Measurements from ENCODE around the gene ST6GALNAC3. TPM values are rescaled to one million over a fixed set of nuclear protein-coding genes. Genes with fewer than 3 reads are reported as not detected.

ST6GALNAC3 gene
- polyA plus RNA-seq, 2 donors: 0.27 to 0.29 TPM

GRCh38 chr1:76601465-76601864 lies 526.9 kb downstream of the ST6GALNAC3 start:
- Histone ChIP-seq H3K27me3 (ENCODE audit: control insufficient read depth in 1 of 2, insufficient read depth in 2 of 2, low read length in 2 of 2) (no peaks in the 10 kb centered on the region), H3K27ac (ENCODE audit: low read depth in 2 of 2, low read length in 1 of 2) (no peak overlapping the region), H3K4me3 (ENCODE audit: low read depth in 1 of 2, low read length in 2 of 2) (no peak overlapping the region), H3K9me3 (ENCODE audit: control insufficient read depth in 2 of 2, insufficient read depth in 1 of 2, low read depth in 1 of 2, low read length in 1 of 2) (no peaks in the 10 kb centered on the region), H3K36me3 (ENCODE audit: control insufficient read depth in 2 of 2, insufficient read depth in 2 of 2, low read length in 1 of 2) (no peaks in the 10 kb centered on the region), H3K4me1 (ENCODE audit: control insufficient read depth in 2 of 2, insufficient read depth in 2 of 2, low read length in 1 of 2) (no peaks in the 10 kb centered on the region)
- WGBS, 2 donors: 75 to 78% methylated on average over 2 of the region's 2 CpGs

GRCh38 chr1:76607717-76608116 lies 533.2 kb downstream of the ST6GALNAC3 start:
- Histone ChIP-seq H3K4me1 (ENCODE audit: control insufficient read depth in 2 of 2, insufficient read depth in 2 of 2, low read length in 1 of 2) (no peaks in the 10 kb centered on the region), H3K9me3 (ENCODE audit: control insufficient read depth in 2 of 2, insufficient read depth in 1 of 2, low read depth in 1 of 2, low read length in 1 of 2) (peaks cover 0 to 3% of the 10 kb centered on the region in 2 donors), H3K27me3 (ENCODE audit: control insufficient read depth in 1 of 2, insufficient read depth in 2 of 2, low read length in 2 of 2) (no peaks in the 10 kb centered on the region), H3K4me3 (ENCODE audit: low read depth in 1 of 2, low read length in 2 of 2) (no peak overlapping the region), H3K36me3 (ENCODE audit: control insufficient read depth in 2 of 2, insufficient read depth in 2 of 2, low read length in 1 of 2) (no peaks in the 10 kb centered on the region), H3K27ac (ENCODE audit: low read depth in 2 of 2, low read length in 1 of 2) (no peak overlapping the region)
- 79 to 82% methylated on average over 3 of the region's 3 CpGs for WGBS, 2 donors

- WGBS, 2 donors: 83 to 91% methylated on average over 5 of the region's 5 CpGs
- no peaks in the 10 kb centered on the region for H3K27me3 ChIP-seq (ENCODE audit: control insufficient read depth in 1 of 2, insufficient read depth in 2 of 2, low read length in 2 of 2)
- no peaks in the 10 kb centered on the region for H3K36me3 ChIP-seq (ENCODE audit: control insufficient read depth in 2 of 2, insufficient read depth in 2 of 2, low read length in 1 of 2)
- H3K4me1 ChIP-seq (ENCODE audit: control insufficient read depth in 2 of 2, insufficient read depth in 2 of 2, low read length in 1 of 2): no peaks in the 10 kb centered on the region
- peaks cover 0 to 3% of the 10 kb centered on the region in 2 donors for H3K9me3 ChIP-seq (ENCODE audit: control insufficient read depth in 2 of 2, insufficient read depth in 1 of 2, low read depth in 1 of 2, low read length in 1 of 2)
- no peak overlapping the region for H3K27ac ChIP-seq (ENCODE audit: low read depth in 2 of 2, low read length in 1 of 2)
- no peak overlapping the region for H3K4me3 ChIP-seq (ENCODE audit: low read depth in 1 of 2, low read length in 2 of 2)
These were observed 537.4 kb downstream of the ST6GALNAC3 start for GRCh38 chr1:76611770-76612445.

- Histone ChIP-seq H3K27ac (ENCODE audit: low read depth in 2 of 2, low read length in 1 of 2) (no peak overlapping the region), H3K36me3 (ENCODE audit: control insufficient read depth in 2 of 2, insufficient read depth in 2 of 2, low read length in 1 of 2) (no peaks in the 10 kb centered on the region), H3K27me3 (ENCODE audit: control insufficient read depth in 1 of 2, insufficient read depth in 2 of 2, low read length in 2 of 2) (no peaks in the 10 kb centered on the region), H3K4me3 (ENCODE audit: low read depth in 1 of 2, low read length in 2 of 2) (no peak overlapping the region), H3K9me3 (ENCODE audit: control insufficient read depth in 2 of 2, insufficient read depth in 1 of 2, low read depth in 1 of 2, low read length in 1 of 2) (peaks cover 0 to 3% of the 10 kb centered on the region in 2 donors), H3K4me1 (ENCODE audit: control insufficient read depth in 2 of 2, insufficient read depth in 2 of 2, low read length in 1 of 2) (no peaks in the 10 kb centered on the region)
- 51 to 71% methylated on average over 2 of the region's 2 CpGs for WGBS, 2 donors
These were observed 539.3 kb downstream of the ST6GALNAC3 start for GRCh38 chr1:76613886-76614285.

DNA sequence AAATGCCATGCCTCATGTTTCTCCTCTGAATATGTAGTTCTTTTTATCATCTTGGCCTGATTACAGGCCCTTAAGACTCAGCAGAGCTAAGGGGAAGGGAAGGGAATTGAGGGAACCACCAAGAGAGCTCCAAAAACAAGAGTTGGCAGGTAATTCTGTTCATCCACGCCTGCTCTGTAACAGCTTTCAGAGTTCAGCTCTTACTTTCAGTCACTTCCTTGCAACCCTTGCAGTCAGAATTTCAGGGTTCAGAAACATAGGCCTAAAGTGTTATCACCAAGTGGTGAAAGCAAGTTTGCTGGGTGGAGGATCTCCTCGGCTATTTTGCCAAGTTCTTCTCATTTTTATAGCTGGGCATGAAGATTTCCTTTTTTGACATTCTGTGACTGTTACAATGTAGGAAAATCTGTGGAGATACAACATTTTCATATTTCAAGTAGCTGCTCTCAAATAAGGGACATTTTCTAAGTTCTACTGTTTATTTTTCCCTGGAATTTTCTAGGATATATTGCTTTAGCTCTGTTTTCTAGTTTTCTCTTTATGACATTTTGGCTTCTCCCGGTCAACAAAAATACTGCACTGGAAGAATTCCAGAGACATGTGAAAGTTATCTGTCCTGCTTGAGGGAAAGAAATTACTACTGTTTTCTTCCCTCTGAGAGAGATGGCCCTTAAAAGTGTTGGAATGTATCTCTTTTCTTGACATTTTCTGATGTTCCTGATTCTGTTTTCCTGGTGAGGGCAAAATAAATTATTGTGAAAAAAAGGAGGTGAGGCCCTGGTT lies 540.9 kb downstream of the ST6GALNAC3 start:
- Histone ChIP-seq H3K27ac (ENCODE audit: low read depth in 2 of 2, low read length in 1 of 2) (no peak overlapping the region), H3K4me1 (ENCODE audit: control insufficient read depth in 2 of 2, insufficient read depth in 2 of 2, low read length in 1 of 2) (no peaks in the 10 kb centered on the region), H3K4me3 (ENCODE audit: low read depth in 1 of 2, low read length in 2 of 2) (no peak overlapping the region), H3K27me3 (ENCODE audit: control insufficient read depth in 1 of 2, insufficient read depth in 2 of 2, low read length in 2 of 2) (no peaks in the 10 kb centered on the region), H3K9me3 (ENCODE audit: control insufficient read depth in 2 of 2, insufficient read depth in 1 of 2, low read depth in 1 of 2, low read length in 1 of 2) (peaks cover 0 to under 1% of the 10 kb centered on the region in 2 donors), H3K36me3 (ENCODE audit: control insufficient read depth in 2 of 2, insufficient read depth in 2 of 2, low read length in 1 of 2) (no peaks in the 10 kb centered on the region)
- 73 to 74% methylated on average over 3 of the region's 3 CpGs for WGBS, 2 donors

DNA sequence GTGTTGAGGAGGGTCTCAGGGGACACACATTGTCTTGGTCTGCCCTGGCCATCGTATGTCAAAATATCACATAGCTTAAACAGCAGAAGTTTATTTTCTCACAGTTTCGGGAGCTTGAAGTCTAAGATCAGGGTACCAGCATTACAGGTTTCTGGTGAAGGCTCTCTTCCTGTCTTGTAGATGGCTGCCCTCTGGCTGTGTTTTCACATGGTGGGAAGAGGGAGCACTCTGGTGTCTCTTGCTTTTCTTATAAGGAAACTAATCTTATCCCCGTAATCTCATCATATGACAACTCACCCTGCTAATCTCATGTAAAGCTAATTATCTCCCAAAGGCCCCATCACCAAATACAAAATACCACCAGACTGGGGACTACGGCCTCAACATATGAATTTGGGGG lies 545.8 kb downstream of the ST6GALNAC3 start:
- Histone ChIP-seq H3K9me3 (ENCODE audit: control insufficient read depth in 2 of 2, insufficient read depth in 1 of 2, low read depth in 1 of 2, low read length in 1 of 2) (no peaks in the 10 kb centered on the region), H3K27me3 (ENCODE audit: control insufficient read depth in 1 of 2, insufficient read depth in 2 of 2, low read length in 2 of 2) (no peaks in the 10 kb centered on the region), H3K4me3 (ENCODE audit: low read depth in 1 of 2, low read length in 2 of 2) (no peak overlapping the region), H3K4me1 (ENCODE audit: control insufficient read depth in 2 of 2, insufficient read depth in 2 of 2, low read length in 1 of 2) (no peaks in the 10 kb centered on the region), H3K27ac (ENCODE audit: low read depth in 2 of 2, low read length in 1 of 2) (no peak overlapping the region), H3K36me3 (ENCODE audit: control insufficient read depth in 2 of 2, insufficient read depth in 2 of 2, low read length in 1 of 2) (no peaks in the 10 kb centered on the region)
- WGBS, 2 donors: 86 to 89% methylated on average over 4 of the region's 4 CpGs

DNA sequence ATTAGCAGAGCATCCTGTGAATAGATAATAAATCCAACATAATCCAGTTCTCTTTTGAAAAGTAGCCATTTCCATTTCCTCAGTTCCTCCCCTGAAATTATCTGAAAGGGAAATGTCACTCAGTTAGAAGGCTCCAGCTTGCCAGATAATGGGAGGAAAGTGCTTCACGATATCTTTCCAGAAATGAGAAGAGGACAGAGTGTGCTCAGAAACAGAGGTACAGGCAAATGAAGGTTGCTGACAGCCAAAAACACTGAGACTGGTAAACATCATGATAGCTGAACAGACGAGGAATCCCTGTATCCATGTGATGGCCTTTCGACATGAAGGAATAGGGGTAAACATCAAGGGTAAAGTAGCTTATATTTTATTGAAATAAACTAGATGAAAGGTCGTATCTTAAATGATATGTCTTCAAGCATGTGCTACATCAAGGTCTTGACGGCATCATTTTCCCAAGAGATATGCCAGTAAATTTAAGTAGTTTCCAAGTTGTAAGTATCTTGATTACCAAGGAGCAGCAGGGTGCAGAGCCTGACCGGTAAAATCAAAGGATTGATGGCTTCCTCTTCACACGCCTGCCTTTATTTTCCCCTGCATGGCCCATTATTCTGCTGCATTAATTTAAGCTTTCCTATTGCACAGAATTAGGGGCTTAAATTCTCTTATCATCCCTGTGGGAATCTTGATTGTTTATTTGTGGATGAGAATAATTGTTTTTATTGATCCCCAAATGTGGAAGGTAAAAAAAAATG lies 548.4 kb downstream of the ST6GALNAC3 start:
- no peaks in the 10 kb centered on the region for H3K36me3 ChIP-seq (ENCODE audit: control insufficient read depth in 2 of 2, insufficient read depth in 2 of 2, low read length in 1 of 2)
- no peaks in the 10 kb centered on the region for H3K27me3 ChIP-seq (ENCODE audit: control insufficient read depth in 1 of 2, insufficient read depth in 2 of 2, low read length in 2 of 2)
- no peak overlapping the region for H3K4me3 ChIP-seq (ENCODE audit: low read depth in 1 of 2, low read length in 2 of 2)
- no peaks in the 10 kb centered on the region for H3K9me3 ChIP-seq (ENCODE audit: control insufficient read depth in 2 of 2, insufficient read depth in 1 of 2, low read depth in 1 of 2, low read length in 1 of 2)
- 78 to 84% methylated on average over 7 of the region's 7 CpGs for WGBS, 2 donors
- no peaks in the 10 kb centered on the region for H3K4me1 ChIP-seq (ENCODE audit: control insufficient read depth in 2 of 2, insufficient read depth in 2 of 2, low read length in 1 of 2)
- H3K27ac ChIP-seq (ENCODE audit: low read depth in 2 of 2, low read length in 1 of 2): no peak overlapping the region

DNA sequence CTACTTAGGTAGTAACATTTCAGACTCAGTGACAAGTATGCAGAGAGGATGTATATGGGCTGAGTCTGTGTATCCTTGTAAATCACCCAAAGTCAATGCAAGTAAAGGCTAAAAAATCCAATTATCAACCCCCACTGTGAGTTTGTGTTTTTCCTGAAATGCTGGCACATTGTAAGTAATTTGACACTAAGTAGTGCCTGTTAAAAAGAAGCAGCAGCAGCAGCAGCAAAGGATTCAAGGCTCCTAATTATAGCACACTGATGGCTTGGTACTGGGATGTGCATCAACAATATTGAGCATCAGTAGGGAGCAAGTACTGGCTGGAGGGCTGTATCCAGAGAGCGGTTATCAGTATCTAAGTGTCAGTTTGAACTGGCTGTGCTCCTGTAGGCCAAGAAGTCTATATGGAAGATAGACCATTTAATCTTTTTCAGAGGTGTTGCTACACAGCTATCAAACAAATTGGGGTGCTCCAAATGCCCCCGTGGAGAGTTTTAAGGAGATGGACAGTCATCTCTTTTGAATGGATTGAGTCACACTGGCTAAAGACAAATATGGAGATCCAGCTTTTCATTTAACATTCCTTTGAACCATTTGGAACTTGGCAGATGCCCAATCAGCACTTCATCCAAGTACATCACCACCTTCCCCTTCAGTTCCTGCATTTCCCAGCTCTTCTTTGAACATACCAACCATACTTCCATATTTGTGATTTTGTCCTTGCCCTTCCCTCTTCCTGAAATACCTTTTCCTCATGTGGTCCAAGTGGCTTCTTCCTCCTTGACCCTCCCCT lies 551.5 kb downstream of the ST6GALNAC3 start:
- no peaks in the 10 kb centered on the region for H3K4me1 ChIP-seq (ENCODE audit: control insufficient read depth in 2 of 2, insufficient read depth in 2 of 2, low read length in 1 of 2)
- no peaks in the 10 kb centered on the region for H3K9me3 ChIP-seq (ENCODE audit: control insufficient read depth in 2 of 2, insufficient read depth in 1 of 2, low read depth in 1 of 2, low read length in 1 of 2)
- no peak overlapping the region for H3K27ac ChIP-seq (ENCODE audit: low read depth in 2 of 2, low read length in 1 of 2)
- no peak overlapping the region for H3K4me3 ChIP-seq (ENCODE audit: low read depth in 1 of 2, low read length in 2 of 2)
- no peaks in the 10 kb centered on the region for H3K36me3 ChIP-seq (ENCODE audit: control insufficient read depth in 2 of 2, insufficient read depth in 2 of 2, low read length in 1 of 2)
- WGBS, 2 donors: 89 to 91% methylated on average over 2 of the region's 2 CpGs
- H3K27me3 ChIP-seq (ENCODE audit: control insufficient read depth in 1 of 2, insufficient read depth in 2 of 2, low read length in 2 of 2): no peaks in the 10 kb centered on the region

DNA sequence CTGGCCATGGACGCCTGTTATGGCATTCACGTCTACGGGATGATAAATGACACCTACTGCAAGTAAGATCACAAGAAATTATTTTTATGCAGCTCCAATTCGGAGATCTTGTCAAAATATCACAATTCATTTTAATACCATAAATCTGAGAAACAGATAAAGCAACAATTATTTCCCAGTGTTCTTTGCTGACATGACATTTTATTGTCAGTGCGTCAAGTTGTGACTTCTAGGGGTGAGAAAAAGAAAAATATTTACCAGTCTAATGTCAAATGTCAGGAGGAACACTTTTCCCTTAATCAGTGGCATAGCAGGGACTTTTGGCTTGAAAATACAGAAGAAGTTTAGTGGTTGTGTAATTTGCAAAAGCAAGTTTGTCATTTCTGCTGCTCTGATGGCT lies 553.0 kb downstream of the ST6GALNAC3 start:
- Histone ChIP-seq H3K9me3 (ENCODE audit: control insufficient read depth in 2 of 2, insufficient read depth in 1 of 2, low read depth in 1 of 2, low read length in 1 of 2) (no peaks in the 10 kb centered on the region), H3K27me3 (ENCODE audit: control insufficient read depth in 1 of 2, insufficient read depth in 2 of 2, low read length in 2 of 2) (no peaks in the 10 kb centered on the region), H3K4me3 (ENCODE audit: low read depth in 1 of 2, low read length in 2 of 2) (no peak overlapping the region), H3K36me3 (ENCODE audit: control insufficient read depth in 2 of 2, insufficient read depth in 2 of 2, low read length in 1 of 2) (no peaks in the 10 kb centered on the region), H3K27ac (ENCODE audit: low read depth in 2 of 2, low read length in 1 of 2) (no peak overlapping the region), H3K4me1 (ENCODE audit: control insufficient read depth in 2 of 2, insufficient read depth in 2 of 2, low read length in 1 of 2) (no peaks in the 10 kb centered on the region)
- 86 to 90% methylated on average over 5 of the region's 5 CpGs for WGBS, 2 donors

Measured in esophagus (tissue), 2 donors.